Measurements from ENCODE around the gene RPL38.
A peak's percentile ranks its signal among the peaks of the same experiment; 100 is the strongest.

RPL38 gene

DNA sequence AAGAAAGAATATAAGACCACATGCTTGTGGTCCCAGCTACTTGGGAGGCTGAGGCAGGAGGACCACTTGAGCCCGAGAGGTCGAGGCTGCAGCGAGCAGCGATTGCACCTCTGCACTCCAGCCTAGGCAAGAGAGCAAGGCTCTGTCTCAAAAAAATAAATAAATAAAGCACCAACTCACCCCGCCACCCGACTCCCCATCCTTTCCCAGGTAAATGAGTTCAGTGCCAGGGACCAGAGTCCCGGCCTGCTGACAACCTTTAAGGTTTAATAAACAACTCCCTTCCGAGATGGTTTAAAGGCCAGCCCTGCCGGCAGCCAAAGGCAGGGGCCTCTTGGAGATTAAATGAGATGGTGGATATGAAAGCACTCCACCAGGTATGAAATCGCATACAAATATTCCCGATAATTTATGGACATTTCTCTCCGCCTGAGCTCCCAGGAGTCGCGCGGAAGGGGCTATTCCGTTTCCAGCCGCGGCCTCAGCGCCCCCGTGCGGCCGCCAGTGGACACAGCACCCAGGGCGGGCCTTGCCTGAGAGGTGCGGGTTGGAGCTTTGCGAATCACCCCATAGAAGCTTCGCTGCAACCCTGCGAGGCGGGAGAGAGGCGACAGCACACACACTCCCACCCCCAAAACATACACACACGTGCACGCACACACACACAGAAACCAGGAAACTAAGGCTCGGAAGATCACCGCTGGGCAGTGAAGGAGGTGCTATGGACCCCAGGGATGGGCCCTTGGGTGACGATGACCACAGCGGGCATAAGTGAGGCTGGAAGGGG, 4.0 kb upstream of the RPL38 start:
- peak; percentile 86 for DNase-seq
- peak overlapping the region; percentile 39 for H3K27ac ChIP-seq
- no peaks in the 10 kb centered on the region for H3K9me3 ChIP-seq (ENCODE audit: severe bottlenecking)
- H3K36me3 ChIP-seq, result peaks cover 10% of the 10 kb centered on the region
- no peaks in the 10 kb centered on the region for H3K27me3 ChIP-seq (ENCODE audit: insufficient read depth, low read depth, severe bottlenecking)
- TF ChIP-seq, protein P1, sequence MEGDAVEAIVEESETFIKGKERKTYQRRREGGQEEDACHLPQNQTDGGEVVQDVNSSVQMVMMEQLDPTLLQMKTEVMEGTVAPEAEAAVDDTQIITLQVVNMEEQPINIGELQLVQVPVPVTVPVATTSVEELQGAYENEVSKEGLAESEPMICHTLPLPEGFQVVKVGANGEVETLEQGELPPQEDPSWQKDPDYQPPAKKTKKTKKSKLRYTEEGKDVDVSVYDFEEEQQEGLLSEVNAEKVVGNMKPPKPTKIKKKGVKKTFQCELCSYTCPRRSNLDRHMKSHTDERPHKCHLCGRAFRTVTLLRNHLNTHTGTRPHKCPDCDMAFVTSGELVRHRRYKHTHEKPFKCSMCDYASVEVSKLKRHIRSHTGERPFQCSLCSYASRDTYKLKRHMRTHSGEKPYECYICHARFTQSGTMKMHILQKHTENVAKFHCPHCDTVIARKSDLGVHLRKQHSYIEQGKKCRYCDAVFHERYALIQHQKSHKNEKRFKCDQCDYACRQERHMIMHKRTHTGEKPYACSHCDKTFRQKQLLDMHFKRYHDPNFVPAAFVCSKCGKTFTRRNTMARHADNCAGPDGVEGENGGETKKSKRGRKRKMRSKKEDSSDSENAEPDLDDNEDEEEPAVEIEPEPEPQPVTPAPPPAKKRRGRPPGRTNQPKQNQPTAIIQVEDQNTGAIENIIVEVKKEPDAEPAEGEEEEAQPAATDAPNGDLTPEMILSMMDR (IDR thresholded peaks at IDR 0.05; ENCODE audit: low read depth, low read length), result peak; percentile 97
- H3K4me3 ChIP-seq (ENCODE audit: low read depth, low read length), result no peak overlapping the region

GRCh38 chr17:74200112-74200511, 3.4 kb upstream of the RPL38 start:
- peaks cover 16% of the 10 kb centered on the region for H3K36me3 ChIP-seq
- H3K27ac ChIP-seq, result no peak overlapping the region
- H3K9me3 ChIP-seq (ENCODE audit: severe bottlenecking), result no peaks in the 10 kb centered on the region
- TF ChIP-seq, protein P1 (IDR thresholded peaks at IDR 0.05; ENCODE audit: low read depth, low read length), result no peak
- DNase-seq, result no peak
- H3K27me3 ChIP-seq (ENCODE audit: insufficient read depth, low read depth, severe bottlenecking), result no peaks in the 10 kb centered on the region
- no peak overlapping the region for H3K4me3 ChIP-seq (ENCODE audit: low read depth, low read length)

DNA sequence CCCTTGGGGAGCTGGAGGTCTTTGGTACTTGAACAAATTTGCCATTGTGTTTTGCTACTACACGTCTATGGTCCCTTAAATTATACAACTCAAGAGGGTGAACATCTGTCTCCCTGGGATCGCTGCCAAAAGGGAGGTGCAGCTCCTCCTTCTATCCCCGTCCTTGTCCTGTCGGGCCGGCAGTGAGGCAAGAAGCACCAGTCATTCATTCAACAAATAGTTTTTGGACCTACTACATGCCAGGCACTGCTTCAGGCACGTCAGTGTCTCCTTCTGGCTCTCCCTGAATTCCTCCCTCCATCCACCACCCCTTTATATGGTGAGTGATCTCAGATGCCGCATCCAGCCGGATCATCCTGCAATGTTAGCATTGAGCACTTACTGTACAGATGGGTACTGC, 2.2 kb upstream of the RPL38 start:
- Histone ChIP-seq H3K9me3 (ENCODE audit: severe bottlenecking) (no peaks in the 10 kb centered on the region), H3K27me3 (ENCODE audit: insufficient read depth, low read depth, severe bottlenecking) (no peaks in the 10 kb centered on the region), H3K27ac (no peak overlapping the region), H3K4me3 (ENCODE audit: low read depth, low read length) (no peak overlapping the region), H3K36me3 (peaks cover 27% of the 10 kb centered on the region)
- no peak for DNase-seq
- TF ChIP-seq, protein P1 (IDR thresholded peaks at IDR 0.05; ENCODE audit: low read depth, low read length), result no peak

GRCh38 chr17:74201948-74202347, 1.5 kb upstream of the RPL38 start:
- TF ChIP-seq, protein P1 (IDR thresholded peaks at IDR 0.05; ENCODE audit: low read depth, low read length), result no peak
- no peak overlapping the region for H3K27ac ChIP-seq
- peaks cover 33% of the 10 kb centered on the region for H3K36me3 ChIP-seq
- DNase-seq, result no peak
- H3K9me3 ChIP-seq (ENCODE audit: severe bottlenecking), result no peaks in the 10 kb centered on the region
- no peak overlapping the region for H3K4me3 ChIP-seq (ENCODE audit: low read depth, low read length)
- no peaks in the 10 kb centered on the region for H3K27me3 ChIP-seq (ENCODE audit: insufficient read depth, low read depth, severe bottlenecking)

DNA sequence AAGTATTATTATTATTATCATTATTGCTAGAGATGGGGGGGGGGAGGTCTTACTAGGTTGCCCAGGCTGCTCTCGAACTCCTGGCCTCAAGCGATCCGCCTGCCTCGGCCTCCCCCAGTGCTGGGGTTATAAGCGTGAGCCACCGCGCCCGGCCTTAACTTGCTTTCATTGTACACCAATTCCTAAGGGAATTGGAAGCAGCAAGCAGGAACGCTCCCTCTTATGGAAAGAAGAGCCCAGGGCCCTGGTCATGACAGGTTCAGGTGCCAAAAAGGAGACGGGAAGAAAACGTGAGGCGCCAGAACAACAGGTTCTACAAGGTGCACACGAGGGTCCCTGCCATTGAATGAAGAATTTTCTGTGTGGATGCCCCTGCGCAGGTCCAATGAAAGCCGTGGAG, 540 bp upstream of the RPL38 start:
- Histone ChIP-seq H3K9me3 (ENCODE audit: severe bottlenecking) (no peaks in the 10 kb centered on the region), H3K27me3 (ENCODE audit: insufficient read depth, low read depth, severe bottlenecking) (no peaks in the 10 kb centered on the region), H3K27ac (peak overlapping the region; percentile 5; the same call in 1 of the 2 replicates), H3K36me3 (peaks cover 43% of the 10 kb centered on the region), H3K4me3 (ENCODE audit: low read depth, low read length) (no peak overlapping the region; the same call in 1 of the 2 replicates)
- TF ChIP-seq, protein P1 (IDR thresholded peaks at IDR 0.05; ENCODE audit: low read depth, low read length), result no peak
- no peak for DNase-seq

- peaks cover 59% of the 10 kb centered on the region for H3K36me3 ChIP-seq
- H3K4me3 ChIP-seq (ENCODE audit: low read depth, low read length), result peak overlapping the region; percentile 90
- peak overlapping the region; percentile 88 for H3K27ac ChIP-seq
- TF ChIP-seq, protein P1 (IDR thresholded peaks at IDR 0.05; ENCODE audit: low read depth, low read length), result no peak
- DNase-seq, result no peak
- no peaks in the 10 kb centered on the region for H3K9me3 ChIP-seq (ENCODE audit: severe bottlenecking)
- H3K27me3 ChIP-seq (ENCODE audit: insufficient read depth, low read depth, severe bottlenecking), result no peaks in the 10 kb centered on the region
Measured at GRCh38 chr17:74204474-74204873, 996 bp downstream of the RPL38 start.
